K562 (cell line): ENCODE measurements around the gene PRDM8.

ENCODE experiments used
- ARID3A ChIP-seq: IDR thresholded peaks from 2 replicates; pipeline ENCODE4 v1.6.1; 2012; ENCODE audit warnings: low read depth, low read length, improper control_type of control experiment, borderline replicate concordance
- ZBTB17 ChIP-seq: fragments of 450-650 bp; formaldehyde crosslinking; IDR thresholded peaks from 2 replicates; pipeline ENCODE4 v1.4.0; 2020; ENCODE audit warnings: mild to moderate bottlenecking

- TF ChIP-seq ZBTB17 (CRISPR knock-in tag), result no peak
- no peak for TF ChIP-seq ARID3A
Measured at GRCh38 chr4:80192937-80193336, 4.4 kb upstream of the PRDM8 start.
